CD4-positive, alpha-beta T cell (primary cell): ENCODE data around the gene SPEM3. TPM values are rescaled to one million over a fixed set of nuclear protein-coding genes. Genes with fewer than 3 reads are reported as not detected.
"Not testable (repeated sequence)": the region's sequence is repeated elsewhere in the genome, so short reads cannot be mapped to it uniquely, and the experiment has no call there.

Experiments
- ATAC-seq: fragments of 200-7000 bp; cut with Tn5 transposase; one replicate; pipeline ENCODE4 v1.10.0; 2022; ENCODE audit warnings: mild to moderate bottlenecking; ENCODE audit not compliant: poor library complexity
- CTCF ChIA-PET: fragments of 350-600 bp; sonication (Branson Sonifier 250); formaldehyde crosslinking; loops from one replicate; lab custom pipeline; 2021; ENCODE audit warnings: antibody characterized with exemption, inconsistent platforms; lab: Charles Lee
- POLR2A ChIA-PET: fragments of 350-600 bp; sonication (Branson Sonifier 250); formaldehyde crosslinking; loops from one replicate; lab custom pipeline; 2021; ENCODE audit warnings: antibody characterized with exemption, inconsistent platforms; lab: Charles Lee
- DNase-seq, 14 experiments: peaks; one replicate each; pipeline ENCODE4 v3.0.0-alpha.2; 2013 to 2020; ENCODE audit warnings: mixed read lengths in 2 of 14
- H3K27ac ChIP-seq, 2 donors: one replicate each; pipeline versions ENCODE4 v1.5.1 to v1.7.0; 2013; ENCODE audit warnings: low read length in 2 of 2, low read depth in 1 of 2, mild to moderate bottlenecking in 1 of 2
- H3K27me3 ChIP-seq, 2 experiments: 1 replicate in 1 of 2; 2 replicates in 1 of 2; pipeline versions ENCODE4 v1.6.1 to v1.7.0; 2013; ENCODE audit warnings: low read length in 2 of 2, control low read depth in 1 of 2, mild to moderate bottlenecking in 1 of 2, moderate library complexity in 1 of 2; ENCODE audit not compliant: insufficient read depth in 2 of 2, control insufficient read depth in 1 of 2
- H3K36me3 ChIP-seq: one replicate; pipeline ENCODE4 v1.6.1; 2013; ENCODE audit warnings: low read length, control low read depth; ENCODE audit not compliant: insufficient read depth
- H3K4me1 ChIP-seq: one replicate; pipeline ENCODE4 v1.6.1; 2013; ENCODE audit warnings: low read length, control low read depth; ENCODE audit not compliant: insufficient read depth
- H3K4me3 ChIP-seq: one replicate; pipeline ENCODE4 v1.5.1; 2013; ENCODE audit warnings: mild to moderate bottlenecking, low read length, moderate library complexity
- H3K9me3 ChIP-seq, 2 experiments: 1 replicate in 1 of 2; 2 replicates in 1 of 2; pipeline versions ENCODE4 v1.6.1 to v1.7.0; 2013; ENCODE audit warnings: low read length in 2 of 2, mild to moderate bottlenecking in 2 of 2, control low read depth in 1 of 2, moderate library complexity in 1 of 2; ENCODE audit not compliant: control insufficient read depth in 1 of 2, insufficient read depth in 1 of 2
- H3K27ac Mint-ChIP-seq: one replicate; pipeline ENCODE4 v1.8.0; 2020; ENCODE audit warnings: mixed read lengths
- H3K27me3 Mint-ChIP-seq: one replicate; pipeline ENCODE4 v1.8.0; 2021; ENCODE audit warnings: mixed read lengths
- H3K36me3 Mint-ChIP-seq: one replicate; pipeline ENCODE4 v1.8.0; 2021; ENCODE audit warnings: low read depth, mixed read lengths
- H3K4me1 Mint-ChIP-seq: one replicate; pipeline ENCODE4 v1.8.0; 2021; ENCODE audit warnings: low read depth, mixed read lengths
- H3K4me3 Mint-ChIP-seq: one replicate; pipeline ENCODE4 v1.8.0; 2020; ENCODE audit warnings: mild to moderate bottlenecking, mixed read lengths
- H3K9me3 Mint-ChIP-seq: one replicate; pipeline ENCODE4 v1.8.0; 2020; ENCODE audit warnings: mixed read lengths
- intact Hi-C, 2 experiments: fragments of 100-400 bp; cut with DNase I in 1 of 2; cut with micrococcal nuclease in 1 of 2; formaldehyde crosslinking; loops; one replicate each; pipeline versions ENCODE4 v1.15.1 to v1.9.0; 2023 to 2025; cut with DNase I, micrococcal nuclease
- total RNA-seq, 174 experiments: library from RNA in 2 of 174; stranded (reverse) in 2 of 174; gene quantifications; one replicate each; pipeline ENCODE4 v1.2.3 and lab custom pipeline; 2021 to 2026
- TF ChIP-seq, protein P1 (sequence below): fragments of 200-600 bp; IDR thresholded peaks from one replicate; pipeline ENCODE4 v1.8.0; 2022; ENCODE audit warnings: antibody characterized with exemption, mild to moderate bottlenecking

Gene SPEM3
- total RNA-seq, 2 experiments from 2014 or later = not detected

DNA sequence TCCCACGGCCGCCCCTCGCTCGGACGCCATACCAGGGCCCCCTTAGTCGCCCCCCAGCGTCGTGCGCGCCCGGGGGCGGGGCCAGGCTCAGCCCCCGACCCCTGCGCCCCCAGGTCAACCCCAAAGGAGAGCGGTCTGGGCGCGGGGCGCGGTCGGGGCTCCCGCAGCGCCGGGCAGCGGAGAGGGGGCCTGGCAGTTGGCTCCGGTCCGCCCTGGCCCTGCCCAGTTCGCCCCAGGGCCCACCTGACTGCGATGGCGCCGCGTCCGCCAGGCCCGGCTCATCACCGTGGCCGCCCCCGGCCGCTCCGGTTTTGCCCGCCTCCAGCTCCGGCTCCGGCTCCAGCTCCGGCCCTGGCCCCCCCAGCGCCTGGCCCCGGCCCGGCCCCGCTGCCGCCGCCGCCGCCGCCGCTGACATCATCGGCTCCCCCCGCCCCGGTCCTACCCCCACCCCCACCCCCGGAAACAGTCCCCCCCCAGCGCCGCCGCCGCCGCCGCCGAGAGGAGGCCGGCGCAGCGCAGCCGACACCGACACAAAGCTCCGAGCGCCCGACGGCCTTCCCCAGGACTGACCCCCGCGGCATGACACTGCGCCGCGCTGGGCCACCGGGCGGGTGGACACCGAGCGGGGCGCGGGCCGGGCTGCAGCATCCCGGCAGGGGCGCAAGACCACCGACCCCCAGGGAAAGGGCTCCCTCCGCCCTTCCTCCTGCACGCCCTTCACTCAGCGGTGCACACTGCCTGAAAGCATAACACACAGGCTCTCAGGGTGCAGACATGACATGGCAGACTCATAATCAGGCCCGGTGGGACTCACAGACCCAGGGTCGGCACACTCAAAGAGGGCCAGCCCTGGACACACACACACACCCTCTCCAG is 50.8 kb downstream of the SPEM3 start, which contains the start of gene ZBTB4:
Gene ZBTB4, minus strand, starts transcription at position 419 of the 876 bp plus-strand sequence. CDS start 12,830 bp downstream, outside the sequence.
- H3K9me3 Mint-ChIP-seq = no peaks in the 10 kb centered on the region
- H3K4me3 Mint-ChIP-seq = peak within 1 kb of the TSS; percentile 94
- peaks cover 66% of the 10 kb centered on the region for H3K4me1 Mint-ChIP-seq
- TF ChIP-seq, protein P1, sequence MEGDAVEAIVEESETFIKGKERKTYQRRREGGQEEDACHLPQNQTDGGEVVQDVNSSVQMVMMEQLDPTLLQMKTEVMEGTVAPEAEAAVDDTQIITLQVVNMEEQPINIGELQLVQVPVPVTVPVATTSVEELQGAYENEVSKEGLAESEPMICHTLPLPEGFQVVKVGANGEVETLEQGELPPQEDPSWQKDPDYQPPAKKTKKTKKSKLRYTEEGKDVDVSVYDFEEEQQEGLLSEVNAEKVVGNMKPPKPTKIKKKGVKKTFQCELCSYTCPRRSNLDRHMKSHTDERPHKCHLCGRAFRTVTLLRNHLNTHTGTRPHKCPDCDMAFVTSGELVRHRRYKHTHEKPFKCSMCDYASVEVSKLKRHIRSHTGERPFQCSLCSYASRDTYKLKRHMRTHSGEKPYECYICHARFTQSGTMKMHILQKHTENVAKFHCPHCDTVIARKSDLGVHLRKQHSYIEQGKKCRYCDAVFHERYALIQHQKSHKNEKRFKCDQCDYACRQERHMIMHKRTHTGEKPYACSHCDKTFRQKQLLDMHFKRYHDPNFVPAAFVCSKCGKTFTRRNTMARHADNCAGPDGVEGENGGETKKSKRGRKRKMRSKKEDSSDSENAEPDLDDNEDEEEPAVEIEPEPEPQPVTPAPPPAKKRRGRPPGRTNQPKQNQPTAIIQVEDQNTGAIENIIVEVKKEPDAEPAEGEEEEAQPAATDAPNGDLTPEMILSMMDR = no peak
- ATAC-seq (peak; percentile 3), DNase-seq (peak; percentile 48 to 89 (median 67))
- ChIA-PET CTCF (interaction anchor here (0.6 to 3.5 kb wide), 4 partner anchors 43 to 160 kb away, joined by 4 to 25 read pairs (median 5); partner anchors contain the start of gene TMEM102), POLR2A (interaction anchor here (0.7 to 7.2 kb wide), 31 partner anchors 6 to 677 kb away, joined by 3 to 137 read pairs (median 5); partner anchors contain the start of genes ACADVL, ATP1B2, CD68 and CHRNB1)
- H3K27ac ChIP-seq = peak within 1 kb of the TSS; percentile 73 to 99
- H3K36me3 Mint-ChIP-seq = peaks cover 32% of the 10 kb centered on the region
- intact Hi-C loops = loop anchor here (2.0 to 10.0 kb wide), 5 partner anchors 43 to 675 kb away; partner anchors contain the start of genes EIF5A (in 1 of the 2), PER1 (in 1 of the 2) and SLC16A13 (in 1 of the 2)
- peak within 1 kb of the TSS; percentile 93 for H3K27ac Mint-ChIP-seq
- H3K4me3 ChIP-seq = peak within 1 kb of the TSS; percentile 77
- H3K9me3 ChIP-seq = no peaks in the 10 kb centered on the region
- no peaks in the 10 kb centered on the region for H3K27me3 Mint-ChIP-seq
- peaks cover 6% of the 10 kb centered on the region for H3K36me3 ChIP-seq
- H3K27me3 ChIP-seq = no peaks in the 10 kb centered on the region
- peaks cover 72% of the 10 kb centered on the region for H3K4me1 ChIP-seq

DNA sequence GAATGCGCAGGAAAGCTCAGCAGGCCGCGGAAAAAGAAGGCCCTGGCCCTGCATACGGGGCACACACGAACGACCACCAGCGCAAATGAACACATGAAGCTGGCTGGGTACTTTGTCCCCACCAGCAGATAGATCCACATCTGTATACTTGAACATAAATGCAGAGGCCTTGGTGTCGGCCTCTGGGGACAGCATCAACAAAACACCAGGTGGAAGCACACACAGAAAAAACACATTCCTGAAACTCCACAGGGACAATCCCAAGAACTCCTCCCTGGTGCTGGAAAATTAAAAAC is 51.4 kb downstream of the SPEM3 start:
- TF ChIP-seq, protein P1 = no peak
- Histone ChIP-seq H3K4me3 (peak overlapping the region; percentile 73), H3K9me3 (no peaks in the 10 kb centered on the region), H3K4me1 (peaks cover 72% of the 10 kb centered on the region), H3K36me3 (peaks cover 6% of the 10 kb centered on the region), H3K27ac (peak overlapping the region; percentile 73 to 91), H3K27me3 (no peaks in the 10 kb centered on the region)
- intact Hi-C loops = loop anchor here (5.0 to 10.0 kb wide), 4 partner anchors 173 to 675 kb away; partner anchors contain the start of genes EIF5A (in 1 of the 2), PER1 (in 1 of the 2) and SLC16A13 (in 1 of the 2)
- peak overlapping the region; percentile 94 for H3K4me3 Mint-ChIP-seq
- no peak for DNase-seq
- H3K36me3 Mint-ChIP-seq = peaks cover 38% of the 10 kb centered on the region
- POLR2A ChIA-PET = interaction anchor here (0.9 to 7.2 kb wide), 20 partner anchors 11 to 260 kb away, joined by 3 to 137 read pairs (median 6); partner anchors contain the start of genes ACADVL, CD68, CHRNB1 and FGF11
- no peaks in the 10 kb centered on the region for H3K27me3 Mint-ChIP-seq
- CTCF ChIA-PET = interaction anchor here (0.6 to 3.5 kb wide), 3 partner anchors 43 to 159 kb away, joined by 4 to 25 read pairs (median 4); partner anchors contain the start of gene TMEM102
- no peaks in the 10 kb centered on the region for H3K9me3 Mint-ChIP-seq
- H3K4me1 Mint-ChIP-seq = peaks cover 72% of the 10 kb centered on the region
- ATAC-seq = no peak
- H3K27ac Mint-ChIP-seq = peak overlapping the region; percentile 92

DNA sequence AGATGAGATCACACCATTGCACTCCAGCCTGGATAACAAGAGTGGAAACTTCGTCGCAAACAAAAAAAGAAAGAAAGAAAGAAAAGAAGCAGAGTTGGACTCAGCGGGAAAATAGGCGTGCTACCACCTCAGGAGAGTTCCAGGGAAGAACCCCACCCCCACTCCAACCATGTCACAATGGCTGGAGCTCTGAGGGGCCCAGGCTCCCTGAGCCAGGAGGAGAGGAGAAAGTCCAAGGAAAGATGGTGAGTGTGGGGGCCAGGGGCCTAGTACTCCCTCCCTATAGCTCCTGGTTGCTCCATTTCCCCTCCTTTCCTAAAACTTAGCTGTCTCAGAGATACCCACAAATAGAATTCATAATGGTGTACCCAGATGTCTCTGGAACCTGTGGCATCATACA is 52.6 kb downstream of the SPEM3 start, which contains the start of gene SLC35G6:
Gene SLC35G6, plus strand, starts transcription at position 172 of the 400 bp plus-strand sequence. Its CDS starts 71 bp downstream, at position 243.
- DNase-seq, H3K9me3 Mint-ChIP-seq, H3K27me3 ChIP-seq, H3K9me3 ChIP-seq, H3K36me3 ChIP-seq, ATAC-seq, H3K27me3 Mint-ChIP-seq: not testable (repeated sequence)
- peak within 1 kb of the TSS; percentile 73 to 91 for H3K27ac ChIP-seq
- intact Hi-C loops = loop anchor here (5.0 to 10.0 kb wide), 4 partner anchors 174 to 674 kb away; partner anchors contain the start of genes EIF5A (in 1 of the 2), PER1 (in 1 of the 2) and SLC16A13 (in 1 of the 2)
- H3K4me3 ChIP-seq = peak within 1 kb of the TSS; percentile 73
- POLR2A ChIA-PET = interaction anchor here (3.6 to 7.2 kb wide), 4 partner anchors 23 to 45 kb away, joined by 23 to 137 read pairs (median 68); partner anchors contain the start of genes CHRNB1, FGF11 and TMEM102
- peaks cover 74% of the 10 kb centered on the region for H3K4me1 ChIP-seq
- Mint-ChIP-seq H3K4me3 (peak within 1 kb of the TSS; percentile 94), H3K36me3 (peaks cover 41% of the 10 kb centered on the region), H3K4me1 (peaks cover 74% of the 10 kb centered on the region), H3K27ac (peak within 1 kb of the TSS; percentile 99)
- CTCF ChIA-PET = interaction anchor here (1.2 kb wide), 1 partner anchor 45 kb away, joined by 6 read pairs; no protein-coding TSS in a partner anchor

DNA sequence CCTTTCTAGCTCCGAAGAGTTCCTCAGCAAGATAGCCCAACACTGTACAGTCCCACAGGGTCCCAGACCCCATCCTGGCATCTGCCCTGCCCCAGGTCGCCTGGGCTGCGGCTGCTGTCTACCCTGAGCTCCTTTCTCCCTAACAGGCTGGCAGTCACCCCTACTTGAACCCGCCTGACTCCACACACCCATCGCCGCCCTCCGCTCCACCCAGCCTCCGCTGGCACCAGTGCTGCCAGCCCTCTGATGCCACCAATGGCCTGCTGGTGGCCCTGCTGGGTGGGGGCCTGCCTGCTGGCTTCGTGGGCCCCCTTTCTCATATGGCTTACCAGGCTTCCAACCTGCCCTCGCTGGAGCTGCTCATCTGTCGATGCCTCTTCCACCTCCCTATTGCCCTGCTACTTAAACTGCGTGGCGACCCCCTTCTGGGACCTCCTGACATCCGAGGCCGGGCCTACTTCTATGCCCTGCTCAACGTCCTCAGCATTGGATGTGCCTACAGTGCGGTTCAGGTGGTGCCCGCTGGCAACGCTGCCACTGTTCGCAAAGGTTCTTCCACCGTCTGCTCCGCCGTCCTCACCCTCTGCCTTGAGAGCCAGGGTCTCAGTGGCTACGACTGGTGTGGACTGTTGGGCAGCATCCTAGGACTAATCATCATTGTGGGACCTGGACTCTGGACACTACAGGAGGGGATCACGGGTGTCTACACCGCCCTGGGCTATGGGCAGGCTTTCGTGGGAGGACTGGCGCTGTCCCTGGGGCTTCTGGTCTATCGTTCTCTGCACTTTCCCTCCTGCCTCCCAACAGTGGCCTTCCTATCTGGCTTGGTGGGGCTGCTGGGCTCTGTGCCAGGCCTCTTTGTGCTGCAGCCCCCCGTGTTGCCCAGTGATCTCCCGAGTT is 53.4 kb downstream of the SPEM3 start:
- CTCF ChIA-PET = interaction anchor here (1.2 kb wide), 1 partner anchor 45 kb away, joined by 6 read pairs; no protein-coding TSS in a partner anchor
- H3K9me3 ChIP-seq, H3K9me3 Mint-ChIP-seq: not testable (repeated sequence)

More for the DNA sequence above, 53.4 kb downstream of the SPEM3 start:
- not testable (repeated sequence) for H3K4me3 ChIP-seq, H3K36me3 ChIP-seq, ATAC-seq, H3K27me3 ChIP-seq, H3K27me3 Mint-ChIP-seq
- peak overlapping the region in 1 of 2 donors; percentile 99 for H3K27ac ChIP-seq
- H3K4me3 Mint-ChIP-seq = peak overlapping the region; percentile 94
- intact Hi-C loops = loop anchor here (5.0 to 10.0 kb wide), 4 partner anchors 175 to 673 kb away; partner anchors contain the start of genes EIF5A (in 1 of the 2), PER1 (in 1 of the 2) and SLC16A13 (in 1 of the 2)
- peak in 1 of 14 experiments; percentile 32 for DNase-seq
- peaks cover 69% of the 10 kb centered on the region for H3K4me1 ChIP-seq
- peaks cover 41% of the 10 kb centered on the region for H3K36me3 Mint-ChIP-seq
- peaks cover 72% of the 10 kb centered on the region for H3K4me1 Mint-ChIP-seq
- POLR2A ChIA-PET = interaction anchor here (3.4 to 7.2 kb wide), 6 partner anchors 24 to 44 kb away, joined by 23 to 156 read pairs (median 60); partner anchors contain the start of genes CHRNB1, FGF11 and TMEM102
- H3K27ac Mint-ChIP-seq = peak overlapping the region; percentile 99
